HG03558 (cell line): ENCODE measurements around the gene RDH13.
"Not testable (repeated sequence)": the region's sequence is repeated elsewhere in the genome, so short reads cannot be mapped to it uniquely, and the experiment has no call there.

ENCODE experiments used
- ATAC-seq: cut with Tn5 transposase; IDR thresholded peaks from one replicate; pipeline ENCODE4 v1.9.1; 2021; ENCODE audit warnings: moderate number of reproducible peaks; ENCODE audit not compliant: unreplicated experiment; ENCODE audit errors: extremely low read depth

The RDH13 gene

DNA sequence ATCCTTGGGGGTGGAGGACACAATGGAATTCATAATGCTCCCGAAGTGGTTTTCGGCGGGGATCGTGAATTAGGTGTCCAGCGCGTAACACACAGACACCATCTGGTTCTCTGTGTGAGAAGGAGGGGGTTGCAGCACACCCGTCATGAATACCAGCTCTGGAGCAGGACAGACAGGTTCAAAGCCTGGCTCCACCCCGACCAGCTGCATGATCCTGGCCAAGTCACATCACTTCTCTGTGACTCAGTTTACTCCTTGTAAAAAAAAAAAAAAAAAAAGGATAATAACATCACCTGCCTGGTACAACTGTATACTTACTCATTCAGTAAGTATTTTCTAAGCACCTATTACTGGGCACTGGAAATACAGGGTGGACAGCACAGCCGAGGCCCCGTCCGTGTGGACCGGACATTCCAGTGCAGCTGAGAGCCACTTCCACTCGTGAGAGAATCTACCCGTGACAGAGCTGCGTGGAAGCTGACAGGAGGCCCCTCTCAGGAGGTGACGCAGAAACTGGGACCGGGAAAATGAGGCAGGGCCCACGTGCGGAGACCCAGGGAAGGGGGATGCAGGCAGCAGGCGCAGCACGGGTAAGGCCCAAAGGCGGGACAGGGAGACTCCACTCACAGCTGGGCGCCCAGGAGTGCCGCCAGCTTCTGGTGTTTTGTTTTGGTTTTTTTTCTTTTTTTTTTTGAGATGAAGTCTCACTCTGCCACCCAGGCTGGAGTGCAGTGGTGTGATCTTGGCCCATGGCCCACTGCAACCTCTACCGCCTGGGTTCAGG, 12.0 kb downstream of the RDH13 start:
- ATAC-seq = no peak

- no peak for ATAC-seq
Observed at GRCh38 chr19:55048446-55048845, 14.5 kb downstream of the RDH13 start.

DNA sequence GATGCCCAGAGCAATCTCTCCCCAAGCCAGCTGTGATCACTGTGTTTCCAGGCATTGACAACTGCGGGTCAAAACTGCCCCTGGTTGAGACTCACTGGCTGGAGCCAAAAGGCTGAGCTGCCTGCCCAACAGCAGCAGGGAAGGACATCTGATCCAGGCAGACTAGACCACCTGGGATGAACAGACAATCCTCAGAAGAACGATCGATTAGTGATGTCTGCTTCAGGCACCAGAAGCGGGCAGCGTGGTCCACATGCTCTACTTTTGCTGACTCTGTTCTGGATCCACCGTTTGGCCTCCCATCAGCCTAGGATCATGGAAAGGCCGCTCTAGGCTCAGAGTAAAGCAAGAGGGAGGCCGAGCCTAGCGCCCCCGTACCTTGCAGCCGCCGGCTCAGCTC, 15.0 kb downstream of the RDH13 start:
- no peak for ATAC-seq

DNA sequence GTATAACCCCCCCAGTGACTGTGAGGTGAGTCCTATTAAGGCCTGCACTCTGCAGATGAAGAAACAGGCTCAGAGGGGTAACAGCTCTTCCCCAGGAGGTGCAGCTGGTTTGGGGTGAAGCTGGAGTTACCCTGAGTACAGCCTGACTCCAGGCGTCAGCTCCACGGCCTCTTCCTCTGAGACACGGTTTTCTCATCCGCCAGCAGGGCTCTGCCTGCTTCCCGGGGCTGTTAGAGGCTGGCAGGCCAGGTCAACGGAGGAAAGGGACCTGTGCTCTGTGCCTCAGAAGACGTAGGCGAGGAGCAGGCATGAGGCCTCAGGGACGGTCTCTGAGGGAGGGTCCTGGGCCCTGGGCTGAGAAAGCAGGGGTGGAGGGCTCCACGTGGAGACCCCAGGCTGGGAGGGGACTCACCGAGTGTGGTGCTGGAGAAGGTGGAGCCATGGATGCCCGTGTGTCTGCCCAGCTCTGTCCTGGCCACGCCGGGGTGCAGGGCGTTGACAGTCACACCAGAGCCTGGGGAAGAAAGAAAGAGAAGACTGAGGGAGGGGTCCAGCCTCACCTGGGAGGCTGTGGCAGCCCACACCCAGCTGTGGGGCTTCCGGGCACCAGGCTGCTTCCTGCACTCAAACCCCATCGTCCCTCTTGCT, 15.8 kb downstream of the RDH13 start:
- ATAC-seq = no peak

DNA sequence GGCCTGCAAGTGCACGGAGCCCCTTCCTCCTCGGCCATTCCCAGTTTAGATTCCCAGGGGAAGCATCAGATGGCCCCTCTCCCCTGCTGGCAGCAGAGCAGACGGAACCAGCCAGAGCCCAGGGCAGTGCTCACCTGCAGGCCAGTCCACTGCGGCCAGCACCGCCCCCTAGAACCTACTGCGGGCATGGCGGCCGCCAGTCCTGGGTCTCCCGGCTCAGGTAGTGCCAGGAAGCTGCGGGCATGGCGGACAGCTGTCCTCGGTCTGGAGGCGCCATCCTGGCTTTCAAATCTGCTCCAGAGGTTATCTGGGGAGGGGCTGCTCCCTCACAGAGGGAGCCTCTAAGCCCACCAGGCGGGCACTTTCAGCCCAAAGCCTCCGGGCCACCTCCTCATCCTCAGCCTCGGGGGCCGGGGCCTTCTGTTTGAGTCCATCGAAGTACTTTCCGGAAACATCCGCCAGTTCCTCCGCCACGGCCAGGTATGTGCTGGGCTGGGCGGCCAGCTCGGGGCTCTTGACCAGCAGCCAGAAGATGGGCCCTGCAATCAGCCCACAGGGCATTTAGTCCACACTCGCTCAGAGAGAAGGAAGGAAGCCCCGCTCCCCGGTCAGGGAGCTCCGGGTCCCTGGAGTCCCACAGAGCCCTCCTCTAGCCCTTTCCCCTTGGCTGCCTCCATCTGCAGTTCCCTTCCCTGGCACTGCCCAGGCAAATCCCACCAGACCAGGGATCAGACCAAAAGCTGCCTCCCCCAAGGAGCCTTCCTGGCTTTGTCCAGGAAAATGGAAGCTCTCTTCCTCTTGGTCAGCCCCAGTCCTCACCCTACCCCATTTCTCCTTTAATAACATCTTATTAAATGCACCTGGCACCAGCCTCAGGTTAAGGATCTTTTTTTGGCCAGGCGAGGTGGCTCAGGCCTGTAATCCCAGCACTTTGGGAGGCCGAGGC, 17.9 kb downstream of the RDH13 start:
- ATAC-seq = no peak

GRCh38 chr19:55044286-55044685, 18.7 kb downstream of the RDH13 start:
- ATAC-seq = no peak

DNA sequence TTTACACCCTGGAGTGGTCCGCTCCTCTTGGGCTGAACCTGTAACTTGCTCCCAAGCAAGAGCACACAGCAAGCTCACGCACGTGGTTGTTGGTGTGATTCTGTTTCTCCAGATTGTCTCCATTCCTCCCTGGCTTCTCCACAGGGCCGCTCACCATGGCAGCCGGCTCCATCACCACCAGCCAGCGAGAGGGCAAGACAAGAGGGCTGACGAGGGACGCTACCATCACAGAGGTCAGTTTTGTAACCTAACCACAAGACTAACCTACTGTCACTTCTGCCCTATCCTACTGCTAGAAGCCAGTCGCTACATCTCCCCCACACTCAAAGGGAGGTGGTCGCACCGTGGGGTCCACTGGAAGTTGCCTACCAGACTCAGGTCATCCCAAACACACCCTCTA, 20.3 kb downstream of the RDH13 start:
- ATAC-seq = no peak

- no peak for ATAC-seq
Observed at GRCh38 chr19:55042344-55042678, 20.6 kb downstream of the RDH13 start.

- no peak for ATAC-seq
Observed at GRCh38 chr19:55041627-55042343, 21.2 kb downstream of the RDH13 start.

DNA sequence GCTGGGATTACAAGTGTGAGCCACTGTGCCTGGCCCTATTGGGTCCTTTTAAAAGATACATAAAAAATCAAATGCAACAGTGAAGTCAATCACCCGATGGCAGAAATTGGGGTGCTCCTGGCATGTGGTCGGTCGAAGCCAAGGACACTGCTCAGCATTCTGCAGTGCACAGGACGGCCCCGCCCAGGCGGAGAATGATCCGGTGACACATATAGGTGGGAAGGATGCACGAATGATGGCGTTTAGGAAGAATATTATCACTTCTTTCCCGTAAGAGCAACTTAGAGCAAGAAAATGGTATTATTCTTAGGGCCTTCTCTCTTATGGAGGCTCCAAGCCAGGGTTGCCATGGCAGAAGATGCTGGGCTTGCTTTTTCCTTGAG, 21.7 kb downstream of the RDH13 start:
- no peak for ATAC-seq

- not testable (repeated sequence) for ATAC-seq
Observed at GRCh38 chr19:55040654-55041053, 22.3 kb downstream of the RDH13 start.

- not testable (repeated sequence) for ATAC-seq
Observed at GRCh38 chr19:55037603-55038002, 25.3 kb downstream of the RDH13 start.

DNA sequence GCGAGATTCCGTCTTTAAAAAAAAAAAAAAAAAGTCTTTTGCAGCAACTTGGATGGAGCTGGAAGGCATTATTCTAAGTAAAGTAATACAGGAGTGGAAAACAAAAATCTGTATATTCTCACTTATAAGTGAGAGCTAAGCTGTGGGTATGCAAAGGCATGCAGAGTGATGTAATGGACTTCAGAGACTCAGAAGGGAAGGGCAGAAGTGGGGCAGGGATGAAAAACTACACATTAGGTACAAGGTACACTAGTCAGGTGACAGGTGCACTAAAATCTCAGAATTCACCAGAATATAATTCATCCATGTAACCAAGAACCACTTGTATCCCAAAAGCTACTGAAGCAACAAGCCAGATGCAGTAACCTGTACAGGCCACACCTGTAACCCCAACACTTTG, 26.9 kb downstream of the RDH13 start:
- no peak for ATAC-seq

DNA sequence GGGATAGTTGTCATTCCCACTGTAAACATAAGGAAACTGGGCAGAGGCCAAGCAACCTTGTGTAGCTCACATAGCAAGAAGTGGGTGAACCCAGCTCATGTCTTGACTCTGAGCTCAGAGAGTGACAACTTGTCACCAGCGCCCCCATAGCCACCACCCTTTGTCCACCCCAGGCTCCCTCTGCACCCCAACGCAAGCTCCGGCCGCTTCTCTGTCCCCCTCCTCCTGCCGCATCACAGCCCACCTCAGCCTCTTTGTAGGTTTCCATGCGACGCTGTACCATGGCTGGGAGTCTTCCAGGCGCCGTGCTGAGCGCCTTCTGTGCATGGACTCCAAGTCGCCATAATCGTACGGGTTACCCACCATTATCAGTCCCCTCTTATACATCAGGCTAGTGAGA, 28.2 kb downstream of the RDH13 start:
- no peak for ATAC-seq

DNA sequence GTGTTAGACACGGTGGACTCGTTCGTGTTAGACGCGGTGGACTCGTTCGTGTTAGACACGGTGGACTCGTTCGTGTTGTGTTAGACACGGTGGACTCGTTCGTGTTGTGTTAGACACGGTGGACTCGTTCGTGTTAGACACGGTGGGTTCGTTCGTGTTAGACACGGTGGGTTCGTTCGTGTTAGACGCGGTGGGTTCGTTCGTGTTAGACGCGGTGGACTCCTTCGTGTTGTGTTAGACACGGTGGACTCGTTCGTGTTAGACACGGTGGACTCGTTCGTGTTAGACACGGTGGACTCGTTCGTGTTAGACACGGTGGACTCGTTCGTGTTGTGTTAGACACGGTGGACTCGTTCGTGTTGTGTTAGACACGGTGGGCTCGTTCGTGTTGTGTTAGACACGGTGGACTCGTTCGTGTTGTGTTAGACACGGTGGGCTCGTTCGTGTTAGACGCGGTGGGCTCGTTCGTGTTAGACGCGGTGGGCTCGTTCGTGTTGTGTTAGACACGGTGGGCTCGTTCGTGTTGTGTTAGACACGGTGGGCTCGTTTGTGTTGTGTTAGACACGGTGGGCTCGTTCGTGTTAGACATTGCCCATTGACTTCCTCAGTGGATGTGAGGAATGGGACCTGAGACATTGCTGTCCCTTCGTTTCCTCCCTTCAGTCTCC, 29.8 kb downstream of the RDH13 start:
- not testable (repeated sequence) for ATAC-seq

DNA sequence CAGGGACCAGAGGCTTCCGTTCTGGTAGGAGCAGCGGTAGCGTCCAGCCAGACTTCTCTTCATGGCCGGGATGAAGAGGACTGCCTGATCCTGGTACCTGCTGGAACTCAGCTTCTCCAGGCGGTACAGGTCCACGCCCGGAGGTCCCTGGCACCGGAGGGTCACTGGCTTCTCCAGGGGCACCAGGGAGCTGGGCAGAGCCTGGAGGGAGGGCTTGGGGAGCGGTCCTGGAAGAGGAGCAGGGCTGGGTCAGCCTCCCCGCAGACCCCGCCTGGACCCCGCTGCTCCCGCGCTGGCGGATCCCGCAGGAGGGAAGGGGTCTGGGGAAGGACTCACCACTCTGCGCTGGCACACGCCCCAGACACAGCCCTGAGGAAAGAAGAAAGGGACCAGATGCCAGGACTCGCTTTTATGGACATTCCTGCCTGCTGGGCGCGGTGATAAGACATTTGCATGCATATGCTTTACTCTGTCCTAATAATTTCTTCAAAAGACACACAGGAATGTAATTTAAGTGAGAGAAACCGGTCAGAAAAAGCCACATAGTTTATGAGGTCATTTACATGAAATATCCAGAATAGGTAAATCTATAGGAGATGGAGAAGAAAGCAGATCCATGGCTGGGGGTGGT, 30.7 kb downstream of the RDH13 start:
- no peak for ATAC-seq

DNA sequence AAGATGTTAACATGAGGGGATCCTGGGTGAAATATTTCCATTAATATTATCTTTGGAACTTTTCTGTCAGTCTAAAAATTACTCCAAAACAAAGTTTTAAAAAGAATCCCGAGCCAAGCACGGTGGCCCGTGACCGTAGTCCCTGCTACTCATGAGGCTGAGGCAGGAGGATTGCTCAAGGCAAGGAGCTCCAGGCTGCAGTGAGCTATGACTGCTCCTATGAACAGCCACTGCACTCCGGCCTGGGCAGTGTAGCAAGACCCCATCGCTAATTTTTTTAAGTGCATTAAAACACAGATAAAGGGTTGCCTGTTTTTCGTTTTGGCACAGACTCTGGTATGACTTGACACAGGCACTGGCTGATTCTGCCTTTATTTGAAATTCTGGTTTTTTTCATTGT, 31.8 kb downstream of the RDH13 start:
- no peak for ATAC-seq

GRCh38 chr19:55028757-55029156, 34.2 kb downstream of the RDH13 start:
- ATAC-seq = no peak
